ENCODE data around the gene ZNRF3.
"Not testable (repeated sequence)": the region's sequence is repeated elsewhere in the genome, so short reads cannot be mapped to it uniquely, and the experiment has no call there.

The ZNRF3 gene

GRCh38 chr22:29082826-29083545, 199.6 kb downstream of the ZNRF3 start:
- DNase-seq: no peak
- Histone ChIP-seq H3K36me3 (no peaks in the 10 kb centered on the region), H3K27me3 (ENCODE audit: insufficient read depth, low read depth, severe bottlenecking) (no peaks in the 10 kb centered on the region), H3K9me3 (ENCODE audit: severe bottlenecking) (no peaks in the 10 kb centered on the region), H3K4me3 (ENCODE audit: low read depth, low read length) (no peak overlapping the region), H3K27ac (no peak overlapping the region)
- no peak for TF ChIP-seq CTCF (IDR thresholded peaks at IDR 0.05; ENCODE audit: low read depth, low read length)

GRCh38 chr22:29083576-29083932, 200.2 kb downstream of the ZNRF3 start:
- H3K27ac ChIP-seq; H3K27me3 ChIP-seq (ENCODE audit: insufficient read depth, low read depth, severe bottlenecking); H3K36me3 ChIP-seq; H3K9me3 ChIP-seq (ENCODE audit: severe bottlenecking); DNase-seq; H3K4me3 ChIP-seq (ENCODE audit: low read depth, low read length): not testable (repeated sequence)

GRCh38 chr22:29083933-29084591, 200.7 kb downstream of the ZNRF3 start:
- Histone ChIP-seq H3K27ac (no peak overlapping the region), H3K9me3 (ENCODE audit: severe bottlenecking) (no peaks in the 10 kb centered on the region), H3K36me3 (no peaks in the 10 kb centered on the region), H3K27me3 (ENCODE audit: insufficient read depth, low read depth, severe bottlenecking) (no peaks in the 10 kb centered on the region), H3K4me3 (ENCODE audit: low read depth, low read length) (no peak overlapping the region)
- no peak for DNase-seq
- TF ChIP-seq CTCF (IDR thresholded peaks at IDR 0.05; ENCODE audit: low read depth, low read length): no peak

GRCh38 chr22:29087012-29087411, 203.6 kb downstream of the ZNRF3 start:
- no peaks in the 10 kb centered on the region for H3K36me3 ChIP-seq
- no peak overlapping the region for H3K4me3 ChIP-seq (ENCODE audit: low read depth, low read length)
- DNase-seq: no peak
- no peaks in the 10 kb centered on the region for H3K27me3 ChIP-seq (ENCODE audit: insufficient read depth, low read depth, severe bottlenecking)
- H3K9me3 ChIP-seq (ENCODE audit: severe bottlenecking): no peaks in the 10 kb centered on the region
- no peak overlapping the region for H3K27ac ChIP-seq
- TF ChIP-seq CTCF (IDR thresholded peaks at IDR 0.05; ENCODE audit: low read depth, low read length): no peak

GRCh38 chr22:29088809-29089208, 205.4 kb downstream of the ZNRF3 start:
- TF ChIP-seq CTCF (IDR thresholded peaks at IDR 0.05; ENCODE audit: low read depth, low read length): no peak
- no peaks in the 10 kb centered on the region for H3K27me3 ChIP-seq (ENCODE audit: insufficient read depth, low read depth, severe bottlenecking)
- H3K9me3 ChIP-seq (ENCODE audit: severe bottlenecking): no peaks in the 10 kb centered on the region
- no peaks in the 10 kb centered on the region for H3K36me3 ChIP-seq
- H3K27ac ChIP-seq: no peak overlapping the region
- no peak overlapping the region for H3K4me3 ChIP-seq (ENCODE audit: low read depth, low read length)
- no peak for DNase-seq

- Histone ChIP-seq H3K9me3 (ENCODE audit: severe bottlenecking) (no peaks in the 10 kb centered on the region), H3K27ac (no peak overlapping the region), H3K36me3 (no peaks in the 10 kb centered on the region), H3K4me3 (ENCODE audit: low read depth, low read length) (no peak overlapping the region), H3K27me3 (ENCODE audit: insufficient read depth, low read depth, severe bottlenecking) (no peaks in the 10 kb centered on the region)
- no peak for DNase-seq
- no peak for TF ChIP-seq CTCF (IDR thresholded peaks at IDR 0.05; ENCODE audit: low read depth, low read length)
These were observed 206.1 kb downstream of the ZNRF3 start for GRCh38 chr22:29089507-29089906.
